ES-I3 (cell line): ENCODE measurements around the gene SFTA2.

ENCODE experiments used
- H3K36me3 ChIP-seq: 2 replicates; pipeline ENCODE4 v1.6.1; 2013; ENCODE audit warnings: mild to moderate bottlenecking, low read length, control low read depth, moderate library complexity; ENCODE audit not compliant: insufficient read depth
- H3K4me1 ChIP-seq: 2 replicates; pipeline ENCODE4 v1.6.1; 2013; ENCODE audit warnings: mild to moderate bottlenecking, control low read depth, low read length; ENCODE audit not compliant: insufficient read depth
- H3K9ac ChIP-seq: 2 replicates; pipeline ENCODE4 v1.6.1; 2013; ENCODE audit warnings: low read depth, mild to moderate bottlenecking, low read length, moderate library complexity
- H3K9me3 ChIP-seq: 2 replicates; pipeline ENCODE4 v1.6.1; 2013; ENCODE audit warnings: mild to moderate bottlenecking, low read length, moderate library complexity; ENCODE audit not compliant: control insufficient read depth, insufficient read depth

SFTA2 gene

DNA sequence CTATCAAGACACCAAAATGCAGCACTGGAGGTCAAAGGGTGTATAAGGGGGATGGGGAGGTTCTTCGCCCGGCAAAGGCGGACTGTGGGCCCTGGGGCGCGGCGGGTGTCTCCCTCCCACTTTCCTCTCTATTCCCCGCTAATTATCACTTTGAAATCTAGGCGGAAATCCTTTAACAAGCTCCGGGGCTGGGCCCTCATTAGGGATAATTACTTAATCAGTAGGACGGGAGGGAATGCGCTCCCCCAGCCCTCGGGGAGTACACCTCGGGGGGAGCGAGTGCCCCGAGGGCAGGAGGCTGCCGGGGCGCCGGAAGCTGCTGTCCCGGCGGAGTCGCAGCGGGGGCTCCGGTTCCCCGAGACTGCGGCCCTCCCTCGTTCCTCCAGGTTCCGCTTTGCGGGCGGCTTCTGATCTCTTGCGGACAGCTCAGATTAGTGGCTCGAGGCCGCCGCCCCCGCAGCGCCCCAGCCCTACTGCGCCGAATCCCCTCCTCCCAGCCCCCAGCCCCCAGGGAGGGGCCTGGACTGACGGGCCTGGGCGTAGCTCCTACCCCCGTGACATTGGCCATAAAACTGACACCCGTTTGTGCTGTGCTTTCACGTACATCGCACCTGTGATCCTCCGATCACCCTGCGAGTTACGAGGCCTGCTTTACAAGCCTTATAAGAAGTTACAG is 23.5 kb upstream of the SFTA2 start:
- H3K9me3 ChIP-seq = no peaks in the 10 kb centered on the region
- peak overlapping the region; percentile 55; the same call in 1 of the 2 replicates for H3K9ac ChIP-seq
- H3K36me3 ChIP-seq = no peaks in the 10 kb centered on the region
- 0 out of 2 replicates have a peak, but pooled peaks cover 5% of the 10 kb centered on the region for H3K4me1 ChIP-seq

DNA sequence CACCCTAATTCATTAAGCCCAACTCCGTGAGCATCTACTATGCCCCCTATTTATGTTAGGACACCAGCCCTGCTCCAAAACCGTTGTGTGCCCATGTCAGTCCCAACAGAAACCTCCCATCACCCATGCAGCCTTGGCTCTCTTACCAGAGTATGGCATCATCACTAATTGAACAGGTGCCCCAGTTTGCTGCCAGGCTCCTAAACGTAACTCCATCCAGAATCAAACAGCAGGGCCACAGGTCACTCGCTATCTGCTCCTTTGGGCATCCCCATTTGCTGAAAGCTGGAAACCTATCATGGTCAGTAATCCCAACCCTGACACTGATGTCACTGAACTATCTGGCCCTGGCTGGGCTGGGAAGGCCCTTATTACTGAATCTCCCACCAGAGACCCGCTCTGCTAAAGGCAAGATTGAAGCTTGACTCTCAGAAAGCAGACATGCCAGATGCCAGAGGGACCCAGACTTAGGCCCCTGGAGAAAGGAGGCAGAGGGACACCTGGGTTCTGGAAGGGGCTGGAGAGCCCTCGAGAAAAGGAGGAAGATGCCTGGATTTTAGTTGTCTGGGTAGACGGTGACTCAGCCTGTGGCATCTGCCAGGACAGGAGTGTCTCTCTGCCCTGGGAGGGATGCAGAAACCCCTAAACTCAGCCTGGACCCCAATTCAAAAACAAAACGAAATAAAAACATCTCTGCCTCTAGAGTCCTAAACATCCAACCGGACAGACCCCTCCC is 22.8 kb upstream of the SFTA2 start:
- H3K9ac ChIP-seq = peak overlapping the region; percentile 55; the same call in 1 of the 2 replicates
- no peaks in the 10 kb centered on the region for H3K36me3 ChIP-seq
- H3K9me3 ChIP-seq = no peaks in the 10 kb centered on the region
- H3K4me1 ChIP-seq = 0 out of 2 replicates have a peak, but pooled peaks cover 5% of the 10 kb centered on the region

DNA sequence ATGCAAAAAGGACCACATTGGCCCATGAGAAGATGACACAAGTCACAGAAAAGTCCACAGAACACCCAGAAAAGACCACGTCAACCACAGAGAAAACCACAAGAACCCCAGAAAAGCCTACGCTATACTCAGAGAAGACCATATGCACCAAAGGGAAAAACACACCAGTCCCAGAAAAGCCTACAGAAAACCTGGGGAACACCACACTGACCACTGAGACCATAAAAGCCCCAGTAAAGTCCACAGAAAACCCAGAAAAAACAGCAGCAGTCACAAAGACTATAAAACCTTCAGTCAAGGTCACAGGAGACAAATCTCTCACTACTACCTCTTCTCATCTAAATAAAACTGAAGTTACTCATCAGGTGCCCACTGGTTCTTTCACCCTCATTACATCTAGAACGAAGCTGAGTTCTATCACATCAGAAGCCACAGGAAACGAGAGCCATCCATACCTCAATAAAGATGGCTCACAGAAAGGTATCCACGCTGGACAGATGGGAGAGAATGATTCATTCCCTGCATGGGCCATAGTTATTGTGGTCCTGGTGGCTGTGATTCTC is 20.0 kb upstream of the SFTA2 start:
- 0 out of 2 replicates have a peak, but pooled peaks cover 5% of the 10 kb centered on the region for H3K4me1 ChIP-seq
- H3K36me3 ChIP-seq = no peaks in the 10 kb centered on the region
- H3K9me3 ChIP-seq = no peaks in the 10 kb centered on the region
- no peak overlapping the region for H3K9ac ChIP-seq

DNA sequence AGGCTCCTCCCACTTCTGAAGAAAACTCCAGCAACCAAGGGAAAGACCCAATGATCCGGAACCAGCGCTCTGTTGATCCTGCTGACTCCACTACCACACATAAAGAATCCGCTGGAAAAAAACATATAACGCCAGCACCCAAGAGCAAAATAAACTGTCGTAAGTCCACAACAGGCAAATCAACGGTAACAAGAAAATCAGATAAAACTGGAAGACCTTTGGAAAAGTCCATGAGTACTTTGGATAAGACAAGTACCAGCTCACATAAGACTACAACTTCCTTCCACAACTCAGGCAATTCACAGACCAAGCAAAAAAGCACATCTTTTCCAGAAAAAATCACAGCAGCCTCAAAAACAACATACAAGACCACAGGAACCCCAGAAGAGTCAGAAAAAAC is 16.8 kb upstream of the SFTA2 start:
- H3K4me1 ChIP-seq = no peaks in the 10 kb centered on the region
- no peaks in the 10 kb centered on the region for H3K9me3 ChIP-seq
- no peaks in the 10 kb centered on the region for H3K36me3 ChIP-seq
- no peak overlapping the region for H3K9ac ChIP-seq

DNA sequence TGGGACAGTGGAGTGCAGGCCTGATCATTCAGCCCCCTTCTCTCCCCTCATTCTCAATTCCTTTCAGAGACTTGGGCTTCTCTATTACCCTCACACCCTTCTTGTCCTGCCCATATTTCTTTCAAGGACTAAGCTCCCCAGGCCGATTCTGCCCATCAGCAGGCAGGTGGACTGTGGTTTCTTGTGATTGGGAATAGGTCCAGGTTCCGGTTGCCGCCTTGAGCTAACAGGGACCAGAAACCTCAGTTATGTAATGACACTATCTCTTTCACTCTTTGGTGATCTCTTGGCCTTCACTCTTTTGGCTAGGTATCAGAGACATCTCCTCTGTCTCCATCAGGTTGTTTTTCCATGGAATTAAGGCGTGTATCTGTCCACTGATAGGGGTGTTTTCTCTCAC is 15.3 kb upstream of the SFTA2 start:
- H3K9ac ChIP-seq = no peak overlapping the region
- H3K9me3 ChIP-seq = no peaks in the 10 kb centered on the region
- no peaks in the 10 kb centered on the region for H3K36me3 ChIP-seq
- peaks cover 6% of the 10 kb centered on the region for H3K4me1 ChIP-seq

DNA sequence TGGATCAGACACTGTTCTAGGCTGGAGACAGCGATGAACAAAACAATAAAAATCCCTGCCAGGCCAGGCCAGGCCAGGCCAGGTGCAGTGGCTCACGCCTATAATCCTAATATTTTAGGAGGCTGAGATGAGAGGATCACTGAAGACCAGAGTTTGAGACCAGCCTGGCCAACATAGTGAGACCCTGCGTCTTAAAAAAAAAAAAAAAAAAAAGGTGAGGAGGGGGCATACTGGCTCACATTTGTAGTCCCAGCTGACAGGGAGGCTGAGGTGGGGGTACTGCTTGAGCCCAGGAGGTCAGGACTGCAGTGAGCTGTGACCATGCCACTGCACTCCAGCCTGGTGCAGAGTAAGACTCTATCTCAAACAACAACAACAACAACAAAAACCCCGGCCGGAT is 13.3 kb upstream of the SFTA2 start:
- no peaks in the 10 kb centered on the region for H3K36me3 ChIP-seq
- H3K9ac ChIP-seq = no peak overlapping the region
- no peaks in the 10 kb centered on the region for H3K9me3 ChIP-seq
- peaks cover 14% of the 10 kb centered on the region for H3K4me1 ChIP-seq

DNA sequence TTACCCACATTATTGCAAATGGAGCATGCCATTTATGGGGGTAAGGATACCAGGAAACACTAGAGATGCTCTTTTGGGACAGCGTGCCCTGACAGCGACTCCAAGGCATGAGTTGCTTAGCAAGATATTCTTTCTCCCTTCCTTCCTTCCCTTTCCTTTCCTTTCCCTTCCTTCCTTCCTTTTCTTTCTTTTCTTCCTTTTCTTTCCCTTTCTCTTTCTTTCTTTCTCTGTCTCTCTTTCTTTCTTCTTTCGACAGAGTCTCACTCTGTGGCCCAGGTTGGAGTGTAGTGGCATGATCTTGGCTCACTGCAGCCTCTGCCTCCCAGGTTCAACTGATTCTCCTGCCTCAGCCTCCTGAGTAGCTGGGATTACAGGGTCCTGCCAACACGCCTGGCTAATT is 12.1 kb upstream of the SFTA2 start:
- H3K9me3 ChIP-seq = no peaks in the 10 kb centered on the region
- H3K4me1 ChIP-seq = peaks cover 14% of the 10 kb centered on the region
- H3K36me3 ChIP-seq = no peaks in the 10 kb centered on the region
- no peak overlapping the region for H3K9ac ChIP-seq

DNA sequence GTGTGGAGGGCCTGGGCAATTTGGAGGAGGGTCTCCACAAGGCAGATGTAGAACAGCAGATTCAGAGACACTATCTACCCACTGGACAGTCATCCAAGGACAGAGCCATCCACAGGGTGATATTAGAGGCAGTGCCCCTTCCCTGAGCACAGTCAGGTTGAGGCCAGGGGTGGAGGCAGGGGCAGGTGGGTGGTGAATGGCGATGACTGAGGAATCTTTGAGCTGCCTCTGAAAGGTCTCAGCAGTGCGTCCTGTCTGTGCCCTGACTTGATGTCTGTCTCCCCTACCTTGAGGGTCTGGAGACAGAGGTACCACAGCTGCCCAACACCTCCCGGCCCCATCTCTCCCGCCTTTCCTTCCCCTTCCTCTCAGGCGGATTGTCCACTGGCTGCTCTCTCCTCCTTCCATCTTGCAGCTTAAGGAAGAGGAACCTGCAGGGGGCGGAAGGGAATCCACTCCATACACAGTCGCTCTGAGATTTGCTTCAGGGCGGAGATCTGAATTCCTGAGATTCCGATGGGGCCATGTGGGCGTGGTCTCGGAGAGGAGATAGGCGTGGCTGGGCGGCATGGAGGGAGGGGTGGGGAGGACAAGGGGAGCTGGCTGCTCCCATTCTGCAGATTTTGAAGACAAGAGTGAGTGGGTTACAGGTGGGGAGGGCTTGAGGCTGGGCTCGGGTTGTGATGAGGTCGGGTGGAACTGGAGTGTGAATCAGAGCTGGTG is 10.5 kb upstream of the SFTA2 start:
- no peaks in the 10 kb centered on the region for H3K9me3 ChIP-seq
- peaks cover 14% of the 10 kb centered on the region for H3K4me1 ChIP-seq
- no peak overlapping the region for H3K9ac ChIP-seq
- H3K36me3 ChIP-seq = no peaks in the 10 kb centered on the region

DNA sequence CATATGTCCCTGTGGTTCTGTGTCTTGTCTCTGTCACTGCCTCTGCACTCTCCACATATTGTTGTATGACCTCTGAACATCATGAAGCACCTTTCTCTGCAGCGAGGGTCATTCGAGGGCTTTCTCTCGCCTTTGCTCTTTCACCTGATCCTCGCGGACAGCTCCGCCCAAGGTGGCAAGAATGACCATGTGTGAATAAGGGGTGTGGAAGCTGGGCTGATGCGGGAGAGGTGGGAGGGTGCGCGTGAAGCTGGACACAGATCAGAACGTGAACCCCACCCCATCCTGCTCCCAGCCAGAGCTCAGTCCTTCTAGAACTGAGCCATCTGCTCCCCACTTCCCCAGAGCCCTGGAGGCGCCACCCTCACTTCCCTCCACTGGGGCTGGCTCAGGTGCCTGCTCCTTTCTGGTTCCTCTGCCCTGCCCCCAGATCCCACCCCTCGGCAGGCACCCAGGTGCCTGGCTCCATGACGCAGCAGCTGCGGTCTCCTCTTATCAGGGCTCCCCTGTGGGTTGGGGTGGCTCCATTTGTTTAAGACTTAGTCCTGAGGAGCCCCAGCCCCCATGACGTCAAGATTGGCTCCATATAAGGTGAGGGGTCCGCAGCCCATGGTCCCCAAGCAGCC is 8.5 kb upstream of the SFTA2 start, which contains the start of gene MUCL3:
Gene MUCL3, plus strand, starts transcription at position 613 of the 626 bp plus-strand sequence. CDS start 27 bp downstream, outside the sequence.
- Histone ChIP-seq H3K36me3 (no peaks in the 10 kb centered on the region), H3K9ac (no peak within 1 kb of the TSS), H3K9me3 (no peaks in the 10 kb centered on the region), H3K4me1 (peaks cover 19% of the 10 kb centered on the region)

DNA sequence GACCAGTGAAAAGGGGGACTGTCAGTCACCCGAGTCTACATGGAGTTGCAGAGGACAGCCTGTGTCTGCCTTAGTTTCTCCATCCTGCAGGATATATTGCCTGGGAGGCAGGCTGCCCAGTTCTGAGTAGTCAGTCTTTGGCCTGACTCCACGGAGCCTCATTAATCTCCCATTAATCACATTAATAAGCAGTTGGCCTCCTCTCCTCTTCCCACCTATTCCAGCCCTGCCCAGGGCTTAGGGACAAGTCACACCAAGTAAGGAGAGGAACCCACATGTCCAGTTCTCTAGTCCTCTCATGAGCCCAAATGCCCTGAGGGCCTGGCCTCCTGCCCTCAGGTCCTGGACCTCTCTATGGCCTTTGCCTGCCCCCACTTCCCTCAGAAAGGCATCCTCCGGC is 7.5 kb upstream of the SFTA2 start:
- H3K9me3 ChIP-seq = no peaks in the 10 kb centered on the region
- no peak overlapping the region for H3K9ac ChIP-seq
- H3K4me1 ChIP-seq = peaks cover 19% of the 10 kb centered on the region
- H3K36me3 ChIP-seq = no peaks in the 10 kb centered on the region

DNA sequence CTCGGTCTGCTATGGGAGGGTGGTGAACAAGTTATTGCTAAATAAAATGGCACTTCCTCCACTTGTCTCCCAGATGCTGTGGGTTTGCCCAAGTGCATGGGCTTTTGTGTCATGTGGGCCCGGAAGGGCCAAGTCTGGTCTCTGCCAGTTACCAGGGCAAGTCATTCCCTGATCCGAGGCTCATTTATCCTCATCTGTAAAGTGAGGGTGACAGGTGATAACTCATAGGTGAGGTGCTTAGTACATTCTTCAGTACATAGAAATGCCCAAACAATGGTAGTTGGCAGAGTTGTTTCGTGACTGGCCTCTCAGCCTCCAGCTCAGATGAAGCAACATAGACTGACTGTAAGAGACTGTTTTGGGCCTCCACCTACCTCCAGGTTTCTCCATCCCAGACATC is 6.8 kb upstream of the SFTA2 start:
- H3K9ac ChIP-seq = no peak overlapping the region
- no peaks in the 10 kb centered on the region for H3K9me3 ChIP-seq
- H3K36me3 ChIP-seq = no peaks in the 10 kb centered on the region
- H3K4me1 ChIP-seq = peaks cover 19% of the 10 kb centered on the region

DNA sequence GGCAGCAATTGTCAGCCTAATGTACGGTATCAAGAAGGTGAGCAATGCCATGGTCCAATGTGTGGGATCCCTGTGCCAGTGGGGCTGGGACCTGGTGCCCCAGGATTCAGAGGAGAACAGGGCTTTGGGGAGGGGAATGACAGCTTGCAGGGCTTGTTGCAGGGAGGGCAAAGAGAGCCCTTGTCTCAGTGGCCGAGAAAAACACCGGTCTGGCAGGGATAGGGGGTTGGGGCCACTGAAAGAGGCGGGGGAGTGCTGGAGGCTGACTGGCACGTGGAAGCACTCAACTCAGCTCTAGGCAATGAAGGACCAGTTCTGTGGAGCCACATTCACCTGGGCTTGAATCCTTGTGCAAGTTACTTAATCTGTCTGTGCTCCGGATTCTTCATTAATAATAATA is 5.3 kb upstream of the SFTA2 start:
- Histone ChIP-seq H3K4me1 (peaks cover 13% of the 10 kb centered on the region), H3K9me3 (no peaks in the 10 kb centered on the region), H3K36me3 (no peaks in the 10 kb centered on the region), H3K9ac (no peak overlapping the region)

DNA sequence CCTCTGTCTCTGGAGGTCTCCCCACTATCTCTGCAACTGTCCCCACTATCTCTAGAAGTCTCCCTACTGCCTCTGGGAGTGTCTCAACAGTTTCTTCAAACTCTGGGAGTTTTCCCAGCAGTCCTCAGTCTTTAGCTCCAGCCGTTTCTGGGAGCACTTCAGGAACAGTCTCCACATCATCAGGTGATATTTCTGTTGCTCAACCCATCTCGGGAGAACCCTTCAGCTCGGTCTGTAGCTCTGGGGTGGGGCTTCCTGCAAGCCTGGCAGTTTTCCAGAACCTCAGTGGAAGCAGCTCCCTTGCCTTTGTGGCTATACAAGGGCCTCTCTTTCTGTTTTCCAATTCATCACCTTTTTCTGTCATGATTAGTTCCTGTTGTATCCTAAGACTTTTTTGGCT is 3.0 kb upstream of the SFTA2 start:
- no peaks in the 10 kb centered on the region for H3K36me3 ChIP-seq
- H3K4me1 ChIP-seq = peaks cover 5% of the 10 kb centered on the region; the same call in 1 of the 2 replicates
- no peaks in the 10 kb centered on the region for H3K9me3 ChIP-seq
- H3K9ac ChIP-seq = no peak overlapping the region
